Endothelial cell (in vitro differentiated cells): Measurements from ENCODE around the gene TMEM163. TPM values are rescaled to one million over a fixed set of nuclear protein-coding genes. Genes with fewer than 3 reads are reported as not detected.

Experiments
- DNase-seq: peaks from one replicate; pipeline ENCODE4 v3.0.0; 2021; ENCODE audit warnings: low spot score
- H3K27ac Mint-ChIP-seq: one replicate; pipeline ENCODE4 v1.8.0; 2021; ENCODE audit warnings: mixed read lengths, inconsistent platforms; ENCODE audit not compliant: unreplicated experiment
- H3K27me3 Mint-ChIP-seq: one replicate; pipeline ENCODE4 v1.8.0; 2021; ENCODE audit warnings: mild to moderate bottlenecking, moderate library complexity, mixed read lengths, inconsistent platforms; ENCODE audit not compliant: unreplicated experiment
- H3K36me3 Mint-ChIP-seq: one replicate; pipeline ENCODE4 v1.8.0; 2021; ENCODE audit warnings: mild to moderate bottlenecking, low read depth, mixed read lengths, inconsistent platforms; ENCODE audit not compliant: unreplicated experiment
- H3K4me1 Mint-ChIP-seq: one replicate; pipeline ENCODE4 v1.8.0; 2021; ENCODE audit warnings: mild to moderate bottlenecking, mixed read lengths, inconsistent platforms; ENCODE audit not compliant: unreplicated experiment
- H3K4me3 Mint-ChIP-seq: one replicate; pipeline ENCODE4 v1.8.0; 2021; ENCODE audit warnings: mild to moderate bottlenecking, mixed read lengths, inconsistent platforms; ENCODE audit not compliant: unreplicated experiment
- H3K9me3 Mint-ChIP-seq: one replicate; pipeline ENCODE4 v1.8.0; 2021; ENCODE audit warnings: mixed read lengths, inconsistent platforms; ENCODE audit not compliant: unreplicated experiment
- total RNA-seq: library from RNA; stranded (reverse); fragmentation: NEBNext Ultra II Directional; extraction: Animal tissue kit (Norgen Biotek cat#: 25700); gene quantifications from one replicate; pipeline ENCODE4 v1.2.1, GENCODE V29; 2021; ENCODE audit not compliant: unreplicated experiment
- TF ChIP-seq, protein P1 (sequence below): fragments of 200-600 bp; sonication (generic); IDR thresholded peaks from one replicate; pipeline ENCODE4 v1.5.0; 2021; ENCODE audit warnings: antibody characterized with exemption; ENCODE audit not compliant: unreplicated experiment

Gene TMEM163
- total RNA-seq, 1 donor from 2014 or later, result 150 TPM

GRCh38 chr2:134711692-134712091, 7.1 kb downstream of the TMEM163 start:
- TF ChIP-seq, protein P1, sequence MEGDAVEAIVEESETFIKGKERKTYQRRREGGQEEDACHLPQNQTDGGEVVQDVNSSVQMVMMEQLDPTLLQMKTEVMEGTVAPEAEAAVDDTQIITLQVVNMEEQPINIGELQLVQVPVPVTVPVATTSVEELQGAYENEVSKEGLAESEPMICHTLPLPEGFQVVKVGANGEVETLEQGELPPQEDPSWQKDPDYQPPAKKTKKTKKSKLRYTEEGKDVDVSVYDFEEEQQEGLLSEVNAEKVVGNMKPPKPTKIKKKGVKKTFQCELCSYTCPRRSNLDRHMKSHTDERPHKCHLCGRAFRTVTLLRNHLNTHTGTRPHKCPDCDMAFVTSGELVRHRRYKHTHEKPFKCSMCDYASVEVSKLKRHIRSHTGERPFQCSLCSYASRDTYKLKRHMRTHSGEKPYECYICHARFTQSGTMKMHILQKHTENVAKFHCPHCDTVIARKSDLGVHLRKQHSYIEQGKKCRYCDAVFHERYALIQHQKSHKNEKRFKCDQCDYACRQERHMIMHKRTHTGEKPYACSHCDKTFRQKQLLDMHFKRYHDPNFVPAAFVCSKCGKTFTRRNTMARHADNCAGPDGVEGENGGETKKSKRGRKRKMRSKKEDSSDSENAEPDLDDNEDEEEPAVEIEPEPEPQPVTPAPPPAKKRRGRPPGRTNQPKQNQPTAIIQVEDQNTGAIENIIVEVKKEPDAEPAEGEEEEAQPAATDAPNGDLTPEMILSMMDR, result no peak
- Mint-ChIP-seq H3K27me3 (peaks cover 10% of the 10 kb centered on the region), H3K9me3 (no peaks in the 10 kb centered on the region), H3K27ac (no peak overlapping the region), H3K4me3 (peak overlapping the region; percentile 66), H3K36me3 (peaks cover 23% of the 10 kb centered on the region), H3K4me1 (peaks cover 89% of the 10 kb centered on the region)
- DNase-seq, result no peak

GRCh38 chr2:134707330-134707676, 11.5 kb downstream of the TMEM163 start:
- peaks cover 90% of the 10 kb centered on the region for H3K4me1 Mint-ChIP-seq
- peak overlapping the region; percentile 98 for H3K27ac Mint-ChIP-seq
- H3K27me3 Mint-ChIP-seq, result peaks cover 11% of the 10 kb centered on the region

GRCh38 chr2:134706587-134707329, 12.0 kb downstream of the TMEM163 start:
- Mint-ChIP-seq H3K9me3 (no peaks in the 10 kb centered on the region), H3K27me3 (peaks cover 11% of the 10 kb centered on the region), H3K4me1 (peaks cover 89% of the 10 kb centered on the region), H3K4me3 (peak overlapping the region; percentile 73), H3K36me3 (peaks cover 29% of the 10 kb centered on the region), H3K27ac (peak overlapping the region; percentile 98)
- peak; percentile 83 for DNase-seq
- TF ChIP-seq, protein P1, result no peak

More at GRCh38 chr2:134707330-134707676, 11.5 kb downstream of the TMEM163 start:
- Mint-ChIP-seq H3K36me3 (peaks cover 26% of the 10 kb centered on the region), H3K9me3 (no peaks in the 10 kb centered on the region), H3K4me3 (peak overlapping the region; percentile 73)
- DNase-seq, result no peak
- TF ChIP-seq, protein P1, result no peak

GRCh38 chr2:134705861-134706586, 12.8 kb downstream of the TMEM163 start:
- Mint-ChIP-seq H3K27me3 (peaks cover 13% of the 10 kb centered on the region), H3K36me3 (peaks cover 30% of the 10 kb centered on the region), H3K4me1 (peaks cover 86% of the 10 kb centered on the region), H3K9me3 (no peaks in the 10 kb centered on the region), H3K4me3 (peak overlapping the region; percentile 28), H3K27ac (peak overlapping the region; percentile 98)
- peak; percentile 44 for DNase-seq
- TF ChIP-seq, protein P1, result no peak

GRCh38 chr2:134704173-134704572, 14.6 kb downstream of the TMEM163 start:
- Mint-ChIP-seq H3K4me3 (peak overlapping the region; percentile 8), H3K27me3 (peaks cover 10% of the 10 kb centered on the region), H3K27ac (peak overlapping the region; percentile 98), H3K36me3 (peaks cover 22% of the 10 kb centered on the region), H3K4me1 (peaks cover 70% of the 10 kb centered on the region), H3K9me3 (no peaks in the 10 kb centered on the region)
- no peak for DNase-seq
- TF ChIP-seq, protein P1, result no peak
